GM12801 (cell line): ENCODE data around the gene CABP7.

Experiments used
- CTCF ChIP-seq: IDR thresholded peaks from one replicate; pipeline ENCODE4 v1.5.1; 2011; ENCODE audit warnings: control low read depth; ENCODE audit not compliant: insufficient read length; ENCODE audit errors: extremely low read depth

Gene CABP7

DNA sequence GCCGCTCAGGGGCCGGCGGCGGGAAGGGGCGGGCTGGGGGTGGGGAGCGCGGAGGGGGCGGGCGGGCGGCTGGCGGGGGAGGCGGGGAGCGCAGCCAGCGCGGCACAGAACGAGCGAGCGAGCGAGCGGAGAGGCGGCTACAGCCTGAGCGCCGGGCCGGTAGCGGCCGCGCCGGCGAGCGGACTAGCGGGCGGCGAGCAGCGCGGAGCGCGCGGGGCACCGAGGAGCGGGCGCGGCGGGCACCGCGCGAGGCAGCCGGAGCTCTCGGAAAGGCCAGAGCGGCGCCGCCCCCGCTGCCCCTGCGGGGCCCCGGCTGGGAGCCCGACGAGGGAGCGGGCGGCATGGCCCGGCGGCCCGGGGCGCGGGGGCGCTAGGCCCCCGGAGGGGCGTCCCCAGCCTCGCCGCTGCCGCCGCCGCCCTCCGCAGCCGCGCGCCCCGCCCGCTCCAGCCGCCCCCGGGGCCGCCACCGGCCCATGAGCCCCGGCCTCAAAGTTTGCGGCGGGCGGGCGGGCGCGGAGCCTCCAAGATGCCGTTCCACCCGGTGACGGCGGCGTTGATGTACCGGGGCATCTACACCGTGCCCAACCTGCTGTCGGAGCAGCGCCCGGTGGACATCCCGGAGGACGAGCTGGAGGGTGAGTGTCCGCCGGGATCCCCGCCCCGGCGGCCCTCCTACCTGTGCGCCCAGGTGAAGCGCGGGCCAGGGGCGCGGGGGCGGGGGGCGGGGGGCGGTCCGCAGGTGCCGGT lies at the start of gene CABP7:
Gene CABP7 (plus strand): TSS at position 105 of the 747 bp plus-strand sequence. CDS start 422 bp downstream, at position 527.
- TF ChIP-seq CTCF = no peak

GRCh38 chr22:29670626-29671025 lies 49.2 kb upstream of the CABP7 start:
- no peak for TF ChIP-seq CTCF

DNA sequence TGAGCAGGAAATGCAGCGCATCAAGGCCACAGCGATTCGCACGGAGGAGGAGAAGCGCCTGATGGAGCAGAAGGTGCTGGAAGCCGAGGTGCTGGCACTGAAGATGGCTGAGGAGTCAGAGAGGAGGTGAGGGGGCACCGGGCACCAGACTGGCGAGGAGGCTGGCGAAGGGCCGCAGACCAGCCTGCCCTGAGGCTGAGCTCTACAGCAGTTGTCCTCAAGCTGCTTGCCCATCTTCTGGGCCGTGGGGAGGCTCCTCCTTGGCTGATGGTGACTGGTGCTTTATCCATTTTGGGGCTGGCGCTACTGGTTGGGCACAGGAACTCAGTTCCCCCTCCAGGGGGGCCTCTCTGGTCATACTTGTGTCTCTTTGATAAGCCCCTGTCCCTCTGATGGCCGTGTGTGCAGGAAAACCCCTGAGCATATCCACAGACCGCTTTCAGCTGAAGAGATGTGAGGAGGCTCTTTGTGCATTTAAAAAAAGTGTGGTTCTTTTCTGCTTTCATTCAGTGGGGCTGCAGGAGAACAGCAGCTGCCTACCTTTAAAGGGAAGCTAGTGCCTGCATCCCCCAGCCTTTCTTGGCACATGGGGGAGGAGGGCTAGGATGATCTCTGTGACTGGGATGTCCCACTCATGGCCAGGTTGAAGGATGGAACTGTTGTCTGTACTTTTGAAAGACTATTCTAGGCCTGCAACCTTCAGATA lies 46.3 kb upstream of the CABP7 start:
- no peak for TF ChIP-seq CTCF

- TF ChIP-seq CTCF = no peak
Measured at GRCh38 chr22:29674121-29674520, 45.7 kb upstream of the CABP7 start.

GRCh38 chr22:29679316-29679715 lies 40.5 kb upstream of the CABP7 start:
- TF ChIP-seq CTCF = no peak

GRCh38 chr22:29683536-29683935 lies 36.3 kb upstream of the CABP7 start:
- no peak for TF ChIP-seq CTCF

DNA sequence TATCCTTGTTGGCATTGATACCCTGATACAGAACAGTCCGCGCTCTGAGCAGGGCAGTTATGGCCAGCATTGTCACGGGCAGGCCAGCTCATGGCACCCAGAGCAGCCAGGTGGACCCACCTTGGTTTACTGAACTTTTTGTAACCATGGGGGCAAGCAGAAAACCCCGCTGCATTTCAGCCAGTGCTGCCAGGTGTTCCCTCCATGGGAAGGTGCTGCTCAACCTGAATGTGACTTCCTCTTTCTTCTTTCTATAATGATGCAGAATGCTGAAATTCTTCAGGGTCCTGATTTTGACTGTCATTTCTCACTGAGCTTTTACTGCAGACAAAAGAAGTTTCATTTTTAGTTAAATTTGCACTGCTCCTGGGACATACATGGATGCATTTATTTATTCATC lies 35.6 kb upstream of the CABP7 start:
- TF ChIP-seq CTCF = no peak
